ENCODE results near the gene TBCB. TPM values are rescaled to one million over a fixed set of nuclear protein-coding genes. Genes with fewer than 3 reads are reported as not detected.

TBCB gene
- total RNA-seq, 2 donors from 2014 or later: 158 to 260 TPM

DNA sequence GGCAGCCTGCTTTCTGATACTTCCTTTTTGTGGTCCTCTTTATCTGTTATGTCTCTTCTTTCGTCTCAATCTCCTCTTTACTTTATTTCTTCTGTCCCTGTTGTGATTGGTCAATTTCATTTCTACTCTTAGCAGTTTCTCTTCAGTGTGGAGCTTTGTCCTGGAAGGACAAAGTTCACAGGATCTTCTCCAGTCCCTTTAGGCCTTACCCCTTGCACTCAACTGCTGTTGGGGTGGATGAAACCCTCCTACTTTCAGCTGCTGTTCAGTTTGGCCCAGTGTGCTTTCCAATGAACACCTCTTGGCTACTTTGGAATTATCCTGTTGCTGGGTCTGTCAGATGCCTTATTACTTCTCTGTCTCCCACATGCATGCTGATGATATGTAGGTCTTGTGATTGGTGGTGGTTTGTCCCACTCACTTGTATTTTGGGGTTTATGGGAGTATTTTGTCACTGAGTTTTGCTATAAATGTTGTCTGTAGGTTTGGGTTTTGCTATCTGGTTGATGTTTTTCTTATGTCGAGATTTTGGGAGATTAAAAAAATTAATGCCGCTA lies 35.8 kb upstream of the TBCB start:
- no peak overlapping the region for H3K27ac ChIP-seq
- no peaks in the 10 kb centered on the region for H3K27me3 ChIP-seq (replicated peaks; ENCODE audit: insufficient read depth)
- ATAC-seq (ENCODE audit: insufficient number of reproducible peaks, low FRiP score, low read depth) (no peak), DNase-seq (ENCODE audit: low spot score) (no peak)
- TF ChIP-seq, protein P1, sequence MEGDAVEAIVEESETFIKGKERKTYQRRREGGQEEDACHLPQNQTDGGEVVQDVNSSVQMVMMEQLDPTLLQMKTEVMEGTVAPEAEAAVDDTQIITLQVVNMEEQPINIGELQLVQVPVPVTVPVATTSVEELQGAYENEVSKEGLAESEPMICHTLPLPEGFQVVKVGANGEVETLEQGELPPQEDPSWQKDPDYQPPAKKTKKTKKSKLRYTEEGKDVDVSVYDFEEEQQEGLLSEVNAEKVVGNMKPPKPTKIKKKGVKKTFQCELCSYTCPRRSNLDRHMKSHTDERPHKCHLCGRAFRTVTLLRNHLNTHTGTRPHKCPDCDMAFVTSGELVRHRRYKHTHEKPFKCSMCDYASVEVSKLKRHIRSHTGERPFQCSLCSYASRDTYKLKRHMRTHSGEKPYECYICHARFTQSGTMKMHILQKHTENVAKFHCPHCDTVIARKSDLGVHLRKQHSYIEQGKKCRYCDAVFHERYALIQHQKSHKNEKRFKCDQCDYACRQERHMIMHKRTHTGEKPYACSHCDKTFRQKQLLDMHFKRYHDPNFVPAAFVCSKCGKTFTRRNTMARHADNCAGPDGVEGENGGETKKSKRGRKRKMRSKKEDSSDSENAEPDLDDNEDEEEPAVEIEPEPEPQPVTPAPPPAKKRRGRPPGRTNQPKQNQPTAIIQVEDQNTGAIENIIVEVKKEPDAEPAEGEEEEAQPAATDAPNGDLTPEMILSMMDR (IDR thresholded peaks at IDR 0.05): no peak
- H3K4me3 ChIP-seq: no peak overlapping the region
- H3K9me3 ChIP-seq: no peaks in the 10 kb centered on the region
- H3K4me1 ChIP-seq (ENCODE audit: control insufficient read depth in 1 of 2, low read depth in 2 of 2): no peaks in the 10 kb centered on the region
- no peaks in the 10 kb centered on the region for H3K36me3 ChIP-seq

DNA sequence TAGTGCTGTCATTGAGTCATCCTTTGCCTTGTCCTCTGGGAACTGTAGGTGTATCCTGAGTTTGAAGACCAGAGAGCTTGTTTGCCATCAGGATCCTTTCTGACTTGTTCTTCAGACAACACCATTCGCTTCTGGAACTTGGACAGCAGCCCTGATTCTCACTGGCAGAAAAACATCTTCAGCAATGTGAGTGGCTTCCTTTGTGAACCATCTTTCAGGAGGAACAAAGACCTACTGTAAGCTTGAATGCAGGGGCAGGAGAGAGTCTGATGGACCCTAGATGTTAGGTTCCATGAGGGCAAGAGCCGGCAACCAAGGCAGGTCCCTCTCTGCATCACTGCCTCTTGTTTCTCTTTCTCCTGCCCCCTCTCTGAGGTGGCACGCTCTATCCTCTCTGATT lies 33.9 kb upstream of the TBCB start:
- Histone ChIP-seq H3K9me3 (no peaks in the 10 kb centered on the region), H3K27me3 (replicated peaks; ENCODE audit: insufficient read depth) (no peaks in the 10 kb centered on the region), H3K4me3 (no peak overlapping the region), H3K4me1 (ENCODE audit: control insufficient read depth in 1 of 2, low read depth in 2 of 2) (no peaks in the 10 kb centered on the region), H3K27ac (no peak overlapping the region), H3K36me3 (no peaks in the 10 kb centered on the region)
- ATAC-seq (ENCODE audit: insufficient number of reproducible peaks, low FRiP score, low read depth) (no peak), DNase-seq (ENCODE audit: low spot score) (no peak)
- TF ChIP-seq, protein P1 (IDR thresholded peaks at IDR 0.05): no peak

DNA sequence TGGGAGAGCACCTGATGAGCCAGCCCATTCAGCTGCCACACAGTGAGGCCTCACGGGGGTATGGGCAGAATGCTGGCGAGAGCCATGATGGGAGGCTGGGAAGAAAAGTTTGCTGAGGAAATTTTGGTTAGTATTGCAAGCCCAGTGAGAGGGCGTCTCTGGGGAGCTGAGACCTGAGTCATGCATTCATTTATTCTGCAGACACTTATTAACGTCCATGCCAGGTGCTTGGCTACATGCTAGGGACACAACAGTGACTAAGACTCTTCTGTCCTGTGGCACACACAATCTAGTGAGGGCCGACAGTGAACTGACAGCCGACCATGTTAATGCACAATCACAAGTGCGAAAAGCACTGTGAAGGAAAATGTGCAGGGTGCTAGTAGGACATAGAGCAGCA lies 33.4 kb upstream of the TBCB start:
- Histone ChIP-seq H3K9me3 (no peaks in the 10 kb centered on the region), H3K36me3 (no peaks in the 10 kb centered on the region), H3K4me1 (ENCODE audit: control insufficient read depth in 1 of 2, low read depth in 2 of 2) (no peaks in the 10 kb centered on the region), H3K27ac (no peak overlapping the region), H3K27me3 (replicated peaks; ENCODE audit: insufficient read depth) (no peaks in the 10 kb centered on the region), H3K4me3 (no peak overlapping the region)
- TF ChIP-seq, protein P1 (IDR thresholded peaks at IDR 0.05): no peak
- DNase-seq (ENCODE audit: low spot score) (no peak), ATAC-seq (ENCODE audit: insufficient number of reproducible peaks, low FRiP score, low read depth) (no peak)

DNA sequence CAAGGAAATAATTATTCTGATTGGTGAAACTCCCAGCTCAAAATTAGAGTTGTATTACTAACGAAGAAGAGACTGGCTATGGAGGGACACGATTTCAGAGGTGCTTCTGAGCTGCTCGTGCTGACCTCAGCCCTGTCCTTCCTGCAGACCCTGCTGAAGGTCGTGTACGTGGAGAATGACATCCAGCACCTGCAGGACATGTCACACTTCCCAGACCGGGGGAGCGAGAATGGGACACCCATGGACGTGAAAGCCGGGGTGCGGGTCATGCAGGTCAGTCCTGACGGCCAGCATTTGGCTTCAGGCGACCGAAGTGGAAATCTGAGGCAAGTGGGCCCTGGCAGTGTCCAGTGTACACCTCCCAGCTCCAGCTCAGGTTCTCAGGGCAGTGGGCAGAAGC lies 32.4 kb upstream of the TBCB start:
- Histone ChIP-seq H3K9me3 (no peaks in the 10 kb centered on the region), H3K4me3 (no peak overlapping the region), H3K36me3 (no peaks in the 10 kb centered on the region), H3K27ac (no peak overlapping the region), H3K27me3 (replicated peaks; ENCODE audit: insufficient read depth) (no peaks in the 10 kb centered on the region), H3K4me1 (ENCODE audit: control insufficient read depth in 1 of 2, low read depth in 2 of 2) (no peaks in the 10 kb centered on the region)
- TF ChIP-seq, protein P1 (IDR thresholded peaks at IDR 0.05): no peak
- DNase-seq (ENCODE audit: low spot score) (no peak), ATAC-seq (ENCODE audit: insufficient number of reproducible peaks, low FRiP score, low read depth) (no peak)

DNA sequence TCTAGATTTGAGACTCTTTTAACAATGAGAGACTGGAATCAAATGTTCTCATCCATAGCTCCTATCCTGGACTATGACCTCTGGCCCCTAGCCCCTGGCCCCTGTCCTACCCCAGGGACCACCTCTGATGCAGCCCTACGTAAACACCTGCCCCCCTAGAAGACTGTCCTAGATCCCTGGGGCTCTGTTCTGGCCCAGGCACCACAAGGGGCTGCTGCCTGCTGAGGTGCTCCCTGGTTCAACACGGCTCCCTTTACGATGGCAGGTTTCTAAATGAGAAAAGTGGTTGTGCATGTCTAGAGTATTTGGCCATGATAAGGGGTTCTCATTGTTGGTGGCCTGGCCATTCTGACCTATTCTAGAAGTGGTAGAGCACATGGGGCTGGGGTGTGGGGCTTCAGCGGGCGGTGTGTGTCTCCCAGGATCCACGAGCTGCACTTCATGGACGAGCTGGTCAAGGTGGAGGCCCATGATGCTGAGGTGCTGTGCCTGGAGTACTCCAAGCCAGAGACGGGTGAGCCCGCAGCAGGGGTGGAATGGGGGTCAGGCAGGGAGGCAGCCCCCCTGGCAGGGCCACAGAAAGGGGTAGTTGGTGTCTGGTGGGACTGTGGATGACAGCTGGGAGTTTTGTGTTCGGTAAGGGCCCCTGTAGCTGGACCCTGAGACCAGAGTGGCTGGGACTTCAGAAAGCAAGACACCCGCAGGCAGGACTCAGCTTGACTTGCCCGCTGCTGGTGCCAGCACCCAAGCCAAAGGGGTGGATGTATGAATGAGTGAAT lies 30.8 kb upstream of the TBCB start:
- TF ChIP-seq, protein P1 (IDR thresholded peaks at IDR 0.05): no peak
- Histone ChIP-seq H3K27ac (no peak overlapping the region), H3K4me3 (no peak overlapping the region), H3K4me1 (ENCODE audit: control insufficient read depth in 1 of 2, low read depth in 2 of 2) (no peaks in the 10 kb centered on the region), H3K36me3 (no peaks in the 10 kb centered on the region), H3K27me3 (replicated peaks; ENCODE audit: insufficient read depth) (no peaks in the 10 kb centered on the region), H3K9me3 (no peaks in the 10 kb centered on the region)
- ATAC-seq (ENCODE audit: insufficient number of reproducible peaks, low FRiP score, low read depth): no peak
- no peak for DNase-seq (ENCODE audit: low spot score)
